K562 (cell line): Measurements from ENCODE around the gene CEP131. TPM values are rescaled to one million over a fixed set of nuclear protein-coding genes. Genes with fewer than 3 reads are reported as not detected.

Experiments
- ATAC-seq: fragments of 200-7000 bp; cut with Tn5 transposase; 3 replicates; pipeline ENCODE4 v1.9.1; 2020; ENCODE audit warnings: moderate library complexity
- BruUV-seq: library from RNA; stranded (reverse); fragments of 400-500 nt; replicated peaks from 2 replicates; lab custom pipeline; 2021; lab: Mats Ljungman, UMichigan
- CTCF ChIA-PET: fragments of 300-600 bp; formaldehyde crosslinking; extraction: SDS; loops from one replicate; lab custom pipeline; 2021; ENCODE audit warnings: low intra/inter-chr PET ratio; lab: Yijun Ruan, JAX
- POLR2A ChIA-PET: fragments of 300-600, 350-650 bp; sonication (Branson Sonifier 250); formaldehyde crosslinking; extraction: SDS; loops from one replicate; lab custom pipeline; 2021; ENCODE audit warnings: antibody characterized with exemption, inconsistent platforms; lab: Yijun Ruan, JAX
- DNase-seq, 4 experiments: peaks; one replicate each; pipeline versions ENCODE4 v3.0.0 to v3.0.0-alpha.2; 2011 to 2018; ENCODE audit warnings: low spot score in 3 of 4, mixed read lengths in 3 of 4; ENCODE audit errors: extremely low read depth in 1 of 4
- FAIRE-seq: peaks from 2 replicates; lab custom pipeline; 2011; peaks lifted over from hg19 to GRCh38; lab: Jason Lieb, UNC
- H2AFZ ChIP-seq: 2 replicates; pipeline ENCODE4 v1.6.0; 2011; ENCODE audit warnings: low read depth, low read length, control low read depth, inconsistent platforms
- H3K27ac ChIP-seq: fragments of 200-600 bp; 3 replicates; pipeline ENCODE4 v1.8.0; 2011; ENCODE audit warnings: low read depth, mild to moderate bottlenecking, control low read depth, inconsistent platforms, low read length, moderate library complexity, mixed read lengths; ENCODE audit errors: extremely low read depth
- H3K27me3 ChIP-seq, 2 experiments: fragments of 300-600 bp in 1 of 2; 2 replicates in 1 of 2; 3 replicates in 1 of 2; pipeline versions ENCODE4 v1.6.0 to v1.8.0; 2011; ENCODE audit warnings: inconsistent platforms in 2 of 2, low read length in 2 of 2, mild to moderate bottlenecking in 1 of 2, mixed read lengths in 1 of 2, moderate library complexity in 1 of 2; ENCODE audit not compliant: control insufficient read depth in 2 of 2, insufficient read depth in 2 of 2
- H3K36me3 ChIP-seq: fragments of 300-600 bp; 3 replicates; pipeline ENCODE4 v1.8.0; 2011; ENCODE audit warnings: mild to moderate bottlenecking, low read length, inconsistent platforms; ENCODE audit not compliant: control insufficient read depth, insufficient read depth
- H3K4me1 ChIP-seq, 2 experiments: fragments of 200-600 bp in 1 of 2; replicated peaks in 1 of 2; 2 replicates in 1 of 2; 3 replicates in 1 of 2; pipeline versions ENCODE4 v1.5.1 to v1.8.0; 2011; ENCODE audit warnings: inconsistent platforms in 2 of 2, low read length in 2 of 2, mild to moderate bottlenecking in 1 of 2, mixed read lengths in 1 of 2, moderate library complexity in 1 of 2; ENCODE audit not compliant: control insufficient read depth in 2 of 2, insufficient read depth in 2 of 2
- H3K4me2 ChIP-seq: 2 replicates; pipeline ENCODE4 v1.6.1; 2011; ENCODE audit warnings: low read length, control low read depth, inconsistent platforms, mixed read lengths; ENCODE audit not compliant: insufficient read depth
- H3K4me3 ChIP-seq: fragments of 200-600 bp; sonication (generic), shearing (Covaris generic); 2 replicates; pipeline ENCODE4 v1.5.1; 2016; ENCODE audit warnings: control low read depth, inconsistent platforms
- H3K79me2 ChIP-seq: fragments of 200-600 bp; 3 replicates; pipeline ENCODE4 v1.8.0; 2011; ENCODE audit warnings: low read length, inconsistent platforms; ENCODE audit not compliant: control insufficient read depth, insufficient read depth
- H3K9ac ChIP-seq, 2 experiments: 2 replicates each; pipeline versions ENCODE4 v1.6.0 to v1.6.1; 2011; ENCODE audit warnings: low read depth in 2 of 2, low read length in 2 of 2, control low read depth in 1 of 2, inconsistent platforms in 1 of 2, mild to moderate bottlenecking in 1 of 2, mixed read lengths in 1 of 2; ENCODE audit not compliant: insufficient read depth in 1 of 2
- H3K9me1 ChIP-seq: one replicate; pipeline ENCODE4 v1.6.0; 2011; ENCODE audit warnings: inconsistent platforms, mild to moderate bottlenecking, low read length, moderate library complexity; ENCODE audit not compliant: control insufficient read depth, insufficient read depth
- H3K9me3 ChIP-seq: replicated peaks from 2 replicates; pipeline ENCODE4 v1.5.1; 2011; ENCODE audit warnings: low read depth, low read length, inconsistent platforms; ENCODE audit not compliant: control insufficient read depth, insufficient read depth
- H4K20me1 ChIP-seq: replicated peaks from 2 replicates; pipeline ENCODE4 v1.6.1; 2011; ENCODE audit warnings: low read length, inconsistent platforms, mixed read lengths; ENCODE audit not compliant: control insufficient read depth, insufficient read depth
- CEBPZ ChIP-seq: fragments of 150-350 bp; IDR thresholded peaks from 2 replicates; pipeline ENCODE4 v1.6.1; 2014; ENCODE audit warnings: low read depth, mild to moderate bottlenecking, low read length, borderline replicate concordance
- FIP1L1 ChIP-seq: fragments of 200-400 bp; formaldehyde crosslinking; IDR thresholded peaks from 2 replicates; pipeline ENCODE4 v1.6.1; 2018; ENCODE audit warnings: mild to moderate bottlenecking, low read depth, low read length; ENCODE audit not compliant: poor library complexity, severe bottlenecking
- HMGN3 ChIP-seq: IDR thresholded peaks from 2 replicates; pipeline ENCODE4 v1.6.1; 2011; ENCODE audit warnings: borderline replicate concordance, low read depth, mild to moderate bottlenecking, mixed read lengths, low read length; ENCODE audit not compliant: insufficient read length; ENCODE audit errors: extremely low read depth
- IRF2 ChIP-seq: sonication (generic); formaldehyde crosslinking; IDR thresholded peaks from 2 replicates; pipeline ENCODE4 v1.8.1; 2022; ENCODE audit warnings: mild to moderate bottlenecking, missing genetic modification reagents
- NR2C1 ChIP-seq, 2 experiments: fragments of 450-650 bp; IDR thresholded peaks; 2 replicates each; pipeline ENCODE4 v1.6.1; 2017; ENCODE audit warnings: mild to moderate bottlenecking in 2 of 2, antibody characterized with exemption in 1 of 2, inconsistent platforms in 1 of 2, missing compliant biosample characterization in 1 of 2, missing genetic modification characterization in 1 of 2
- PCBP1 ChIP-seq: fragments of 200-400 bp; formaldehyde crosslinking; IDR thresholded peaks from 2 replicates; pipeline ENCODE4 v1.6.1; 2018; ENCODE audit warnings: mild to moderate bottlenecking, low read depth, low read length; ENCODE audit not compliant: poor library complexity, severe bottlenecking
- PHB2 ChIP-seq: fragments of 450-650 bp; IDR thresholded peaks from 2 replicates; pipeline ENCODE4 v1.6.1; 2017; ENCODE audit warnings: low read depth
- POLR2A ChIP-seq: fragments of 450-650 bp; conservative IDR thresholded peaks from 2 replicates; pipeline ENCODE4 v1.6.1; 2016
- RBM22 ChIP-seq: fragments of 200-400 bp; formaldehyde crosslinking; IDR thresholded peaks from 2 replicates; pipeline ENCODE4 v1.6.1; 2018; ENCODE audit warnings: low read length, low read depth; ENCODE audit not compliant: poor library complexity, severe bottlenecking
- TAF15 ChIP-seq: fragments of 200-400 bp; formaldehyde crosslinking; IDR thresholded peaks from 2 replicates; pipeline ENCODE4 v1.6.1; 2017; ENCODE audit warnings: mild to moderate bottlenecking, low read depth, low read length, moderate library complexity
- THAP12 ChIP-seq: fragments of 250-450 bp; sonication (Bioruptor Pico); IDR thresholded peaks from 2 replicates; pipeline ENCODE4 v1.9.0; 2021; ENCODE audit warnings: mild to moderate bottlenecking, inconsistent platforms
- ZBTB33 ChIP-seq: sonication (generic); formaldehyde crosslinking; IDR thresholded peaks from 2 replicates; pipeline ENCODE4 v1.8.1; 2023; ENCODE audit warnings: mild to moderate bottlenecking, missing genetic modification reagents
- WGBS: fragments of 100-300 bp; shearing (Covaris generic); methylation state at CpG from one replicate; pipeline ENCODE4 v1.1.6; 2016; ENCODE audit warnings: low coverage, mixed read lengths; ENCODE audit not compliant: insufficient coverage; ENCODE audit errors: missing lambda C conversion rate; 5-methylcytosine and 5-hydroxymethylcytosine counted together
- in situ Hi-C: fragments of 300-500 bp; cut with MboI; formaldehyde crosslinking; loops from 4 replicates; pipeline ENCODE4 v1.15.0; 2018; ENCODE audit warnings: inconsistent platforms, mixed read lengths
- intact Hi-C: fragments of 100-400 bp; cut with micrococcal nuclease; formaldehyde crosslinking; loops from 2 replicates; pipeline ENCODE4 v1.14.2; 2022
- polyA plus RNA-seq, 8 experiments: library from polyadenylated mRNA; depleted of rRNA in 4 of 8; stranded (reverse) in 5 of 8; unstranded in 3 of 8; fragments of >200 nt; fragmentation: Nextera tagmentation in 2 of 8; fragmentation: Illumina TruSeq in 1 of 8; extraction: Ambion mirVana in 2 of 8; extraction: Trizol in 1 of 8; gene quantifications; 2 replicates each; pipeline versions ENCODE4 v1.2.1 to v1.2.3, GENCODE V29; 2011 to 2014; ENCODE audit warnings: inconsistent platforms in 1 of 8, missing spikeins in 1 of 8
- total RNA-seq, 7 experiments: library from RNA; depleted of rRNA in 6 of 7; stranded (reverse); fragments of >200 nt in 6 of 7; fragmentation: Illumina TruSeq in 2 of 7; extraction: Trizol in 2 of 7; gene quantifications; 2 replicates each; pipeline versions ENCODE4 v1.2.1 to v1.2.3, GENCODE V29; 2011 to 2021; ENCODE audit warnings: low replicate concordance in 1 of 7

CEP131 gene
- total and polyA plus RNA-seq, 9 of the 15 experiments (the other 6 are each of a cell fraction or from before 2014, with no cell fraction given) = 0.24 to 21.2 (median 2.3) TPM

GRCh38 chr17:81244358-81245023 lies 21.7 kb upstream of the CEP131 start:
- H3K4me1 ChIP-seq = peaks cover 5 to 81% of the 10 kb centered on the region in 2 experiments; a peak in 4 of 5 replicates
- ChIA-PET POLR2A (interaction anchor here (0.6 to 1.9 kb wide), 3 partner anchors 9 to 264 kb away, joined by 3 to 4 read pairs (median 4); no protein-coding TSS in a partner anchor), CTCF (no interaction called here)
- H3K9me3 ChIP-seq = no peaks in the 10 kb centered on the region
- H3K27me3 ChIP-seq = no peaks in the 10 kb centered on the region
- peaks cover 6% of the 10 kb centered on the region; the same call in 1 of the 2 replicates for H4K20me1 ChIP-seq
- ATAC-seq = peak; percentile 6; the same call in 2 of the 3 replicates
- no peak overlapping the region for H2AFZ ChIP-seq
- H3K9me1 ChIP-seq = no peaks in the 10 kb centered on the region
- intact Hi-C loops (no loop called here), in situ Hi-C loops (loop anchor here (5.0 to 25.0 kb wide), 2 partner anchors 107 to 238 kb away; no protein-coding TSS in a partner anchor)
- H3K27ac ChIP-seq = no peak overlapping the region
- peak overlapping the region in 1 of 2 experiments; percentile 66; a peak in 2 of 4 replicates for H3K9ac ChIP-seq
- no TSS peak for BruUV-seq
- H3K36me3 ChIP-seq = peaks cover 20% of the 10 kb centered on the region; the same call in 1 of the 3 replicates
- 67% methylated on average over 24 of the region's 24 CpGs for WGBS
- no peak overlapping the region for H3K4me3 ChIP-seq
- H3K79me2 ChIP-seq = peaks cover 21% of the 10 kb centered on the region
- no peak overlapping the region for H3K4me2 ChIP-seq
- DNase-seq = no peak
- peak; percentile 48 for FAIRE-seq
- TF ChIP-seq POLR2A = peak; percentile 66
- TF ChIP-seq FIP1L1 = peak; percentile 51
- TF ChIP-seq NR2C1 (IDR thresholded peaks at IDR 0.05) = 0 out of 2 replicates have a peak, but pooled peaks have one; percentile 25
- TF ChIP-seq NR2C1 (tag; IDR thresholded peaks at IDR 0.05) = no peak
- TF ChIP-seq HMGN3 = peak; percentile 32
- TF ChIP-seq ZBTB33 = peak; percentile 85
- TF ChIP-seq PHB2 = no peak
- TF ChIP-seq PCBP1 = peak; percentile 23
- TF ChIP-seq CEBPZ = no peak
- no peak for TF ChIP-seq IRF2 (CRISPR knock-in tag)
- no peak for TF ChIP-seq THAP12
- peak; percentile 75; the same call in 1 of the 2 replicates for TF ChIP-seq TAF15
- TF ChIP-seq RBM22 = peak; percentile 92
